Type B pancreatic cell (in vitro differentiated cells): ENCODE measurements around the gene CHRNA9. TPM values are rescaled to one million over a fixed set of nuclear protein-coding genes. Genes with fewer than 3 reads are reported as not detected.
"Not testable (repeated sequence)": the region's sequence is repeated elsewhere in the genome, so short reads cannot be mapped to it uniquely, and the experiment has no call there.

Experiments
- DNase-seq: peaks from one replicate; pipeline ENCODE4 v3.0.0; 2021; ENCODE audit warnings: mixed read lengths; ENCODE audit not compliant: unreplicated experiment; ENCODE audit errors: extremely low spot score
- H3K27ac Mint-ChIP-seq: 2 replicates; pipeline ENCODE4 v1.8.0; 2021; ENCODE audit warnings: mild to moderate bottlenecking, mixed read lengths
- H3K27me3 Mint-ChIP-seq: 2 replicates; pipeline ENCODE4 v1.8.0; 2021; ENCODE audit warnings: mixed read lengths
- H3K36me3 Mint-ChIP-seq: 2 replicates; pipeline ENCODE4 v1.8.0; 2021; ENCODE audit warnings: mixed read lengths
- H3K4me1 Mint-ChIP-seq: one replicate; pipeline ENCODE4 v1.8.0; 2021; ENCODE audit warnings: mixed read lengths; ENCODE audit not compliant: unreplicated experiment
- H3K4me3 Mint-ChIP-seq: 2 replicates; pipeline ENCODE4 v1.8.0; 2021; ENCODE audit warnings: mild to moderate bottlenecking, mixed read lengths
- H3K9me3 Mint-ChIP-seq: 2 replicates; pipeline ENCODE4 v1.8.0; 2021; ENCODE audit warnings: mixed read lengths
- CTCF ChIP-seq: fragments of 200-600 bp; sonication (generic); conservative IDR thresholded peaks from 2 replicates; pipeline ENCODE4 v1.5.0; 2021; ENCODE audit warnings: antibody characterized with exemption, mild to moderate bottlenecking
- total RNA-seq: library from RNA; stranded (reverse); gene quantifications from 2 replicates; pipeline ENCODE4 v1.2.1, GENCODE V29; 2021; ENCODE audit warnings: low replicate concordance

The CHRNA9 gene
- total RNA-seq, 1 donor from 2014 or later = 0.58 TPM

GRCh38 chr4:40389986-40390385 lies 54.9 kb downstream of the CHRNA9 start:
- Mint-ChIP-seq H3K4me3 (no peak overlapping the region), H3K36me3 (no peaks in the 10 kb centered on the region), H3K9me3 (no peaks in the 10 kb centered on the region), H3K4me1 (peaks cover 17% of the 10 kb centered on the region), H3K27ac (no peak overlapping the region), H3K27me3 (no peaks in the 10 kb centered on the region)
- TF ChIP-seq CTCF = no peak
- DNase-seq = no peak

GRCh38 chr4:40392241-40392640 lies 57.1 kb downstream of the CHRNA9 start:
- not testable (repeated sequence) for H3K27me3 Mint-ChIP-seq, H3K9me3 Mint-ChIP-seq, H3K36me3 Mint-ChIP-seq, H3K27ac Mint-ChIP-seq, H3K4me3 Mint-ChIP-seq, DNase-seq
- H3K4me1 Mint-ChIP-seq = peaks cover 23% of the 10 kb centered on the region

- H3K36me3 Mint-ChIP-seq = no peaks in the 10 kb centered on the region
- H3K4me3 Mint-ChIP-seq = no peak overlapping the region
- no peaks in the 10 kb centered on the region for H3K9me3 Mint-ChIP-seq
- H3K27ac Mint-ChIP-seq = no peak overlapping the region
- DNase-seq = no peak
- peaks cover 16% of the 10 kb centered on the region for H3K4me1 Mint-ChIP-seq
- H3K27me3 Mint-ChIP-seq = no peaks in the 10 kb centered on the region
- no peak for TF ChIP-seq CTCF
These were observed 59.1 kb downstream of the CHRNA9 start for GRCh38 chr4:40394236-40394635.

- TF ChIP-seq CTCF = no peak
- peak overlapping the region; percentile 10 for H3K4me3 Mint-ChIP-seq
- H3K4me1 Mint-ChIP-seq = peaks cover 21% of the 10 kb centered on the region
- no peaks in the 10 kb centered on the region for H3K9me3 Mint-ChIP-seq
- peak overlapping the region; percentile 35 for H3K27ac Mint-ChIP-seq
- DNase-seq = no peak
- no peaks in the 10 kb centered on the region for H3K36me3 Mint-ChIP-seq
- no peaks in the 10 kb centered on the region for H3K27me3 Mint-ChIP-seq
These were observed 60.2 kb downstream of the CHRNA9 start for GRCh38 chr4:40395166-40395900.

GRCh38 chr4:40395908-40396793 lies 61.0 kb downstream of the CHRNA9 start:
- TF ChIP-seq CTCF = no peak
- H3K4me3 Mint-ChIP-seq = peak overlapping the region; percentile 10
- H3K27ac Mint-ChIP-seq = peak overlapping the region; percentile 35
- peaks cover 25% of the 10 kb centered on the region for H3K4me1 Mint-ChIP-seq
- no peaks in the 10 kb centered on the region for H3K27me3 Mint-ChIP-seq
- no peaks in the 10 kb centered on the region for H3K9me3 Mint-ChIP-seq
- DNase-seq = no peak
- no peaks in the 10 kb centered on the region for H3K36me3 Mint-ChIP-seq

GRCh38 chr4:40399578-40399977 lies 64.4 kb downstream of the CHRNA9 start:
- Mint-ChIP-seq H3K9me3 (no peaks in the 10 kb centered on the region), H3K4me1 (peaks cover 38% of the 10 kb centered on the region), H3K27ac (peak overlapping the region; percentile 2), H3K36me3 (no peaks in the 10 kb centered on the region), H3K27me3 (no peaks in the 10 kb centered on the region), H3K4me3 (no peak overlapping the region)
- TF ChIP-seq CTCF = no peak
- no peak for DNase-seq
